Thyroid gland (tissue), 4 donors: ENCODE results near the gene RUNX2. TPM values are rescaled to one million over a fixed set of nuclear protein-coding genes. Genes with fewer than 3 reads are reported as not detected.

Experiments
- DNase-seq, 2 donors: peaks; one replicate each; pipeline ENCODE4 v3.0.0-alpha.2; 2019
- H3K27ac ChIP-seq, 3 donors: fragments of 200-600 bp; sonication (generic); 1 replicate in 2 of 3; 2 replicates in 1 of 3; pipeline ENCODE4 v1.5.1; 2016 to 2019; ENCODE audit warnings: mild to moderate bottlenecking in 1 of 3, moderate library complexity in 1 of 3
- H3K27me3 ChIP-seq: fragments of 200-600 bp; sonication (generic); one replicate; pipeline ENCODE4 v1.5.1; 2019
- H3K36me3 ChIP-seq, 2 donors: fragments of 200-600 bp; sonication (generic); one replicate each; pipeline ENCODE4 v1.5.1; 2016 to 2019
- H3K4me1 ChIP-seq, 2 donors: fragments of 200-600 bp; sonication (generic); one replicate each; pipeline ENCODE4 v1.5.1; 2017 to 2019
- H3K4me3 ChIP-seq, 3 donors: fragments of 200-600 bp; sonication (generic); replicated peaks in 1 of 3; 1 replicate in 2 of 3; 2 replicates in 1 of 3; pipeline ENCODE4 v1.5.1; 2016; ENCODE audit warnings: mild to moderate bottlenecking in 1 of 3
- H3K9me3 ChIP-seq: fragments of 200-600 bp; sonication (generic); one replicate; pipeline ENCODE4 v1.5.1; 2017
- POLR2A ChIP-seq, 2 donors: fragments of 450-650 bp; IDR thresholded peaks; one replicate each; pipeline ENCODE4 v1.6.1; 2017; ENCODE audit warnings: antibody characterized with exemption in 2 of 2, mild to moderate bottlenecking in 2 of 2, moderate library complexity in 1 of 2
- WGBS, 2 donors: methylation state at CpG; one replicate each; pipeline ENCODE4 v1.1.5; 2017; 5-methylcytosine and 5-hydroxymethylcytosine counted together
- intact Hi-C: fragments of 100-400 bp; cut with DNase I; formaldehyde crosslinking; loops from one replicate; pipeline ENCODE4 v1.15.1; 2023
- total RNA-seq, 4 donors: library from RNA; depleted of rRNA; stranded (reverse); fragments of >200 nt; gene quantifications; one replicate each; pipeline ENCODE4 v1.2.3, GENCODE V29; 2016
- TF ChIP-seq, protein P1 (sequence below), 6 experiments: fragments of 200-600 bp in 3 of 6; fragments of 450-650 bp in 3 of 6; sonication (generic) in 3 of 6; IDR thresholded peaks; one replicate each; pipeline ENCODE4 v1.5.1; 2016 to 2019; ENCODE audit warnings: antibody characterized with exemption in 6 of 6, mild to moderate bottlenecking in 2 of 6, inconsistent platforms in 1 of 6, moderate library complexity in 1 of 6

Gene RUNX2
- total RNA-seq, 4 donors from 2014 or later: 1.6 to 4.2 (median 2.7) TPM

DNA sequence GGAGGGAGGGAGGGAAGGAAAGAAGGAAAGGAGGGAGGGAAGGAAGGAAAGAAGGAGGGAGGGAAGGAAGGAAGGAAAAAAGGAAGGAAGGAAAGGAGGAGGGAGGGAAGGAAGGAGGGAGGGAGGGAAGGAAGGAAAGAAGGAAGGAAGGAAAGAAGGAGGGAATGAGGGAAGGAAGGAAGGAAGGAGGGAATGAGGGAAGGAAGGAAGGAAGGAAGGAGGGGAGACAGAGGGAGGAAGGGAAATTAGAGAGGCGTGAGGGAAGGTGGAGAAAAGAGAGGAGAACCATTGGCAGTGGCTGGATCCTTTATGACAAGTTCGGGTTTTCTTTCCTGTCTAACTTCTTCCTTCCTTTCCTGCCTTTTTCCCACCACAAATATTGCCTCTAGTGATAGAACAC, 71.9 kb downstream of the RUNX2 start:
- TF ChIP-seq, protein P1, sequence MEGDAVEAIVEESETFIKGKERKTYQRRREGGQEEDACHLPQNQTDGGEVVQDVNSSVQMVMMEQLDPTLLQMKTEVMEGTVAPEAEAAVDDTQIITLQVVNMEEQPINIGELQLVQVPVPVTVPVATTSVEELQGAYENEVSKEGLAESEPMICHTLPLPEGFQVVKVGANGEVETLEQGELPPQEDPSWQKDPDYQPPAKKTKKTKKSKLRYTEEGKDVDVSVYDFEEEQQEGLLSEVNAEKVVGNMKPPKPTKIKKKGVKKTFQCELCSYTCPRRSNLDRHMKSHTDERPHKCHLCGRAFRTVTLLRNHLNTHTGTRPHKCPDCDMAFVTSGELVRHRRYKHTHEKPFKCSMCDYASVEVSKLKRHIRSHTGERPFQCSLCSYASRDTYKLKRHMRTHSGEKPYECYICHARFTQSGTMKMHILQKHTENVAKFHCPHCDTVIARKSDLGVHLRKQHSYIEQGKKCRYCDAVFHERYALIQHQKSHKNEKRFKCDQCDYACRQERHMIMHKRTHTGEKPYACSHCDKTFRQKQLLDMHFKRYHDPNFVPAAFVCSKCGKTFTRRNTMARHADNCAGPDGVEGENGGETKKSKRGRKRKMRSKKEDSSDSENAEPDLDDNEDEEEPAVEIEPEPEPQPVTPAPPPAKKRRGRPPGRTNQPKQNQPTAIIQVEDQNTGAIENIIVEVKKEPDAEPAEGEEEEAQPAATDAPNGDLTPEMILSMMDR (IDR thresholded peaks at IDR 0.05): no peak
- no peak overlapping the region for H3K4me3 ChIP-seq
- intact Hi-C loops: no loop called here
- no peaks in the 10 kb centered on the region for H3K36me3 ChIP-seq
- H3K4me1 ChIP-seq: no peaks in the 10 kb centered on the region
- 83 to 87% methylated on average over 2 of the region's 2 CpGs for WGBS, 2 donors
- H3K9me3 ChIP-seq: no peaks in the 10 kb centered on the region
- H3K27me3 ChIP-seq: no peaks in the 10 kb centered on the region
- H3K27ac ChIP-seq: no peak overlapping the region
- DNase-seq: no peak

DNA sequence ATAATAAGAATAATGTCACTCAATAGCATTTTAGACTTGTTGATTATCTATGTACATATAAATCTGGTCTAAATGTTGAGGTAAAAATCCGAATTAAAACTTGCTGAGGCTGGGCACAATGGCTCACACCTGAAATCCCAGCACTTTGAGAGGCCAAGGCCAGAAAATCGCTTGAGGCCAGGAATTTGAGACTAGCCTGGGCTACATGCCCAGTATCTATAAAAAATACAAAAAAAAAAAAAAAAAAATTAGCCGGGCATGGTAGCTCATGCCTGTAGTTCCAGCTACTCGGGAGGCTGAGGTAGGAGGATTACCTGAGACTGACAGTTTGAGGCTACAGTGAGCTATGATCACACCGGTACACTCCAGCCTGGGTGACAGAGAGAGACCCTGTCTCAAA, 83.8 kb downstream of the RUNX2 start:
- intact Hi-C loops: no loop called here

DNA sequence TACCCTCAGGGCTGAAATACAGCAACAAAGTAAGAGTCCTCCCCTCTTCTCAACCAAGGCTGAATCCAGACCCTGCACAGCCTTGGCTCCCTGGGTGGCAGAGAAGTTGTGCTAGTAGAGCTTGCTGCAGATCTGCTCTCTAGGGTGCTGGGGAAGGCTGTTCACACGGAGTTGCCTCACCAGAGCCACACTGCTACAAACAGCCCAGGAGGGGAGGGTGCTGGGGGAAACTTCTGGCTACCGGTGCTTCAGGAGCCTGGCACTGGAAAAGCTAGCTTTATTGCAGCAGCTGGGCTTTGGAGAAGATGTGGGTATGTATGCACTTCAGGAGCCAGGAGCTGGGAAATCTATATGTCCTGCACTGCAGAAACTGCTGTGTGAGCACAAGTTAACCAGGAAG, 87.2 kb downstream of the RUNX2 start:
- TF ChIP-seq POLR2A (IDR thresholded peaks at IDR 0.05): no peak
- TF ChIP-seq, protein P1 (IDR thresholded peaks at IDR 0.05): no peak
- intact Hi-C loops: no loop called here
- H3K27ac ChIP-seq: no peak overlapping the region
- no peak for DNase-seq
- peaks cover 21% of the 10 kb centered on the region for H3K27me3 ChIP-seq
- H3K4me1 ChIP-seq: peaks cover 8 to 10% of the 10 kb centered on the region in 2 donors
- 50 to 64% methylated on average over 2 of the region's 2 CpGs for WGBS, 2 donors
- H3K4me3 ChIP-seq: no peak overlapping the region
- no peaks in the 10 kb centered on the region for H3K9me3 ChIP-seq
- no peaks in the 10 kb centered on the region for H3K36me3 ChIP-seq

More for the DNA sequence above, 83.8 kb downstream of the RUNX2 start:
- no peak for DNase-seq
- TF ChIP-seq POLR2A (IDR thresholded peaks at IDR 0.05): no peak
- TF ChIP-seq, protein P1 (IDR thresholded peaks at IDR 0.05): no peak
- Histone ChIP-seq H3K4me1 (no peaks in the 10 kb centered on the region), H3K27me3 (peaks cover 8% of the 10 kb centered on the region), H3K9me3 (no peaks in the 10 kb centered on the region), H3K36me3 (no peaks in the 10 kb centered on the region), H3K4me3 (no peak overlapping the region), H3K27ac (no peak overlapping the region)
- WGBS, 2 donors: 87 to 90% methylated on average over 5 of the region's 5 CpGs

DNA sequence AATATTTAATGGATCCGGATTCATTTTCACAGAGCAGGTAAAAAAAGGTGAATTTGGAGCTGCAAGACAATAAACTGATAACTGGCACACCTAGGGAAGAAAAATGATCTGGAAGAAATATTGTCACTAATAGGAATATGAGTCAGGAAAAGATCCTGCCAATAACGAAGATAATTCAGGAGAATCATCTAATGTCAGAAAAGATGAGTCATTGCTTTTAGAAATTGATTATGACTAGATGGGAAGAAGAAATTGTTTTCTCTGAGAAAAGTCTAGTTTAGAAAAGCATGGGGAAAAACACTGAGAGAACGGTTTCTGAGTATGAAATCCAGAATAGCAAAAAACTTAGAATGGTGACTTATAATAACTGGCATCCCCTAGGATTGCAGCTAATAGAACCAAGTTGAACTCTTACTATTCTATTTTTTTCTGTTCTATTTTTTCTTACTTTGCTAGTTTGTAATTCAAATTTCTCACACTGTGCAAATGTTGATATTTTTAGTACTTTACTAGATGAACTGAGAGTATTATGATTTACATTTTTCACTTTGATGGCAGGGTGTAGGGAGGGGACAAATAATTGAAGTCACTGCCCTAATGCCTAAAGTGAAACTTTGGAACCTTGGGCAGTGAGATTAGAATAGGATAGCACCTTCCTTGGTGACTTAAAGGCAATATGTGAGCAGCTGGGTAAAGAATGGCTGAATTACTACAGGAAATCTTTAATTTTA, 87.8 kb downstream of the RUNX2 start:
- Histone ChIP-seq H3K27ac (no peak overlapping the region), H3K9me3 (no peaks in the 10 kb centered on the region), H3K36me3 (no peaks in the 10 kb centered on the region), H3K4me1 (peaks cover 9 to 15% of the 10 kb centered on the region in 2 donors), H3K27me3 (peaks cover 27% of the 10 kb centered on the region), H3K4me3 (no peak overlapping the region)
- no peak for DNase-seq
- TF ChIP-seq POLR2A (IDR thresholded peaks at IDR 0.05): no peak
- TF ChIP-seq, protein P1 (IDR thresholded peaks at IDR 0.05): no peak
- intact Hi-C loops: no loop called here
- 75 to 85% methylated on average over 3 of the region's 3 CpGs for WGBS, 2 donors

DNA sequence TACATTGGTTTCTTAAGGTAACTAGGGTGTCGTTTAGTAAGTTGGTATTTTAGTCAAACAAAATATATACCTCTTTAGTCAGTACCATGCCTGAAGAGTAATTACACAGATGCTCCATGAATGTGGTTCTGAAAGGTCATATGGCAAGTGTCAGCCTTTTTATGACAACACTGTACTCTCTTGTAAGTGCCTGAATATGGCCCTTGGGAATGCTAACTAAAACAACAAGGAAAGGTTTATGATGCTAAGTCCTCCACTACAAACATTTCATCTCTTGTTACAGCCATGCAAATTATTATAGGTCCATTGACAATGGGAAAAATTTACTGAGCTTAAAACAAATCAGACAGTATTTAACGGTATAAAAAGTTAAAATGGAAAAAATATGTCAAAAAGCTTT, 88.6 kb downstream of the RUNX2 start:
- no peak for TF ChIP-seq POLR2A (IDR thresholded peaks at IDR 0.05)
- TF ChIP-seq, protein P1 (IDR thresholded peaks at IDR 0.05): no peak
- intact Hi-C loops: no loop called here
- Histone ChIP-seq H3K27ac (no peak overlapping the region), H3K36me3 (no peaks in the 10 kb centered on the region), H3K4me1 (peaks cover 15 to 23% of the 10 kb centered on the region in 2 donors), H3K9me3 (no peaks in the 10 kb centered on the region), H3K4me3 (no peak overlapping the region), H3K27me3 (peaks cover 34% of the 10 kb centered on the region)
- WGBS, 2 donors: 79 to 82% methylated on average over 2 of the region's 2 CpGs
- no peak for DNase-seq
